HAP-1 (cell line): ENCODE results near the gene LRRC45.
"Not testable (repeated sequence)": the region's sequence is repeated elsewhere in the genome, so short reads cannot be mapped to it uniquely, and the experiment has no call there.

ENCODE experiments used
- DNase-seq, 2 experiments: peaks; one replicate each; pipeline ENCODE4 v3.0.0-alpha.2; 2016 to 2020; ENCODE audit warnings: low spot score in 2 of 2
- H3K27me3 ChIP-seq: fragments of 250-450 bp; sonication (Bioruptor Pico); 2 replicates; pipeline ENCODE4 v1.5.1; 2020; ENCODE audit warnings: low read depth, mild to moderate bottlenecking, moderate library complexity
- H3K36me3 ChIP-seq: fragments of 250-450 bp; sonication (Bioruptor Pico); replicated peaks from 2 replicates; pipeline ENCODE4 v1.5.1; 2020; ENCODE audit warnings: mild to moderate bottlenecking
- H3K4me1 ChIP-seq: fragments of 250-450 bp; sonication (Bioruptor Pico); 2 replicates; pipeline ENCODE4 v1.5.1; 2020; ENCODE audit warnings: mild to moderate bottlenecking
- H3K4me3 ChIP-seq: fragments of 250-450 bp; sonication (Bioruptor Pico); 2 replicates; pipeline ENCODE4 v1.5.1; 2020; ENCODE audit warnings: mild to moderate bottlenecking, moderate library complexity
- H3K9me3 ChIP-seq: fragments of 250-450 bp; sonication (Bioruptor Pico); 2 replicates; pipeline ENCODE4 v1.5.1; 2020; ENCODE audit warnings: mild to moderate bottlenecking, moderate library complexity
- in situ Hi-C: fragments of 300-500 bp; cut with MboI; formaldehyde crosslinking; loops from 3 replicates; pipeline ENCODE4 v1.14.3; 2020; ENCODE audit warnings: low sequenced_read_pairs, inconsistent platforms, mixed read lengths

Gene LRRC45

GRCh38 chr17:82035956-82036633, 13.0 kb downstream of the LRRC45 start:
- Histone ChIP-seq H3K9me3 (no peaks in the 10 kb centered on the region), H3K4me1 (peaks cover 7% of the 10 kb centered on the region), H3K27me3 (no peaks in the 10 kb centered on the region), H3K36me3 (peaks cover 29% of the 10 kb centered on the region), H3K4me3 (peak overlapping the region; percentile 84)
- in situ Hi-C loops = no loop called here
- DNase-seq = no peak

DNA sequence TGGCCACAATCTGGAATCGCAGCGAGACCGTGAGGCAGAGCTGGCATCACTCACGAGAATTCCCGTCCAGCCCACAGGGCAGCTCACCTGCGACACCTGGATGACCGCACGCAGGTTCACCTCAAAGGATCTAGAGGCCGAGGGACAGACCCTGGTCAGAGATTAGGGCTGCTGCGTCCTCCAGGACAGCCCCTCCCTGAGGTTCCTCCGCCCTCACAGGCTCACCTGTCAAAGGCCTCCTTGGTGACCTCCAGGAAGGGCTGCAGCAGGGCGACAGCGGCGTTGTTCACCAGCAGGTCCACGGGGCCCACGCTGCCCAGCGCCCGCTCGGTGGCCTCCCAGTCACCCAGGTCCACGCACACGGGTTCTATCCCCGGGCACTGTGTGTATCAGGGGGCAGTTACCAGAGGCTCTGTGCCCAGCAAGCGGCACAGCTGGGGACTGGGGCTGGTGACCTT, 13.6 kb downstream of the LRRC45 start:
- no peak for DNase-seq
- in situ Hi-C loops = no loop called here
- peak overlapping the region; percentile 84 for H3K4me3 ChIP-seq
- no peaks in the 10 kb centered on the region; the same call in 1 of the 2 replicates for H3K9me3 ChIP-seq
- H3K27me3 ChIP-seq = no peaks in the 10 kb centered on the region
- H3K36me3 ChIP-seq = peaks cover 29% of the 10 kb centered on the region
- H3K4me1 ChIP-seq = peaks cover 12% of the 10 kb centered on the region

DNA sequence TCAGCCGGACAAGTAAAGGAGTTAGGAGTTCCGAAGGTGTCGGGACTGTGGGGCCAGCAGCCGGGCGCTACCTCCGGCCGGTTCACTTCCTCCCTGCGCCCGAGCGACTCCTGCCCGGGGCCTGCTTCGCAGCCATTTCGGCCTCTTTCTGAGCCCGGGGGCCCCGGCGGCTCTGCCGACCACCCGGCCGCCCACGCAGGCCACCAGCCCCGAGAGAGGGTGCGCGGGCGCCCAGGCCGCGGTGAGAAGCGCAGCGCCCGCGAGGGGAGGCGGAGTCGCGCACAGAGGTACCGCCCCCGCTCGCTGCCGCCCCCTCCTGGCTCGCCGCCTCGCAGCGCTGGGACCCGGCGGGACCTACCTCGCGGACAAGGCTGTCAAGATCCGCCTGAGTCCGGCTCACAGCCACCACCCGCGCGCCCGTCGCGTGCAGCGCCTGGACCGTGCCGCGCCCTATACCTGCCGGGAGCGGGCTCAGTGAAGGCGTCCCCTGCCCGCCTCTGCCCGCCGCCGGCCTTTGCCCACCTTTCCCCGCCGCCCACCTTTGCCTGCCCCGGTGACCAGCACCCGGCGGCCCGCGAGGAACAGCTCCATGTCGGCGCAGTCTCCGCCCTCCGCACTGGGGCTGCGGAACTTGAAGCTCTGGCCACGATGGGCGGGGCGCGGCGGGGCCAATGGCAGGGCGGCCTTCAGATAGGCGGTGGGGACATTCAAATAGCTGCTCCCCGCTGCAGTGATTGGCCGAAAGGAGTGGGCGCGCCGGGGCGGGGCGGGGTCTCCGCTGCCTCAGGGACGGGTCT, 14.2 kb downstream of the LRRC45 start, which contains the start of gene DCXR:
Gene DCXR, minus strand, starts transcription at position 606 of the 797 bp plus-strand sequence. Its CDS starts 15 bp downstream, at position 591.
- peak within 1 kb of the TSS; percentile 84 for H3K4me3 ChIP-seq
- H3K4me1 ChIP-seq = peaks cover 12% of the 10 kb centered on the region
- in situ Hi-C loops = no loop called here
- peak; percentile 94 to 99 for DNase-seq
- no peaks in the 10 kb centered on the region for H3K27me3 ChIP-seq
- H3K9me3 ChIP-seq = no peaks in the 10 kb centered on the region; the same call in 1 of the 2 replicates
- H3K36me3 ChIP-seq = peaks cover 29% of the 10 kb centered on the region

DNA sequence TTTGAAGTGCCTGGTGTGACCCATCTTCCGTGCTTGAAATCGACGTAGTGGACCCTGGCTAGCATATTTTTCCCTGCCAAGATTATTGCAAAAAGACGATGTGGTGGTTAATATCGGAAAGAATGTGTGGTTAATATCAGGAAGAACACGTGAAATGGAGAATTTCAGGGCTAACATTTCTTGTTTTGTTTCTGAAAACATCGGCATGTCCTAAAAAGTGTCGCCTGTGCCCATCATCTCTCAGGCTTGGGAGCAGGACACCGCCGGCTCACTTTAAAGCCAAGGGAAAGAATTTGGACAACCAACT, 14.7 kb downstream of the LRRC45 start:
- H3K27me3 ChIP-seq = no peaks in the 10 kb centered on the region
- no peak for DNase-seq
- in situ Hi-C loops = no loop called here
- peaks cover 26% of the 10 kb centered on the region for H3K36me3 ChIP-seq
- H3K4me3 ChIP-seq = peak overlapping the region; percentile 84
- H3K9me3 ChIP-seq = no peaks in the 10 kb centered on the region; the same call in 1 of the 2 replicates
- H3K4me1 ChIP-seq = peaks cover 9% of the 10 kb centered on the region

DNA sequence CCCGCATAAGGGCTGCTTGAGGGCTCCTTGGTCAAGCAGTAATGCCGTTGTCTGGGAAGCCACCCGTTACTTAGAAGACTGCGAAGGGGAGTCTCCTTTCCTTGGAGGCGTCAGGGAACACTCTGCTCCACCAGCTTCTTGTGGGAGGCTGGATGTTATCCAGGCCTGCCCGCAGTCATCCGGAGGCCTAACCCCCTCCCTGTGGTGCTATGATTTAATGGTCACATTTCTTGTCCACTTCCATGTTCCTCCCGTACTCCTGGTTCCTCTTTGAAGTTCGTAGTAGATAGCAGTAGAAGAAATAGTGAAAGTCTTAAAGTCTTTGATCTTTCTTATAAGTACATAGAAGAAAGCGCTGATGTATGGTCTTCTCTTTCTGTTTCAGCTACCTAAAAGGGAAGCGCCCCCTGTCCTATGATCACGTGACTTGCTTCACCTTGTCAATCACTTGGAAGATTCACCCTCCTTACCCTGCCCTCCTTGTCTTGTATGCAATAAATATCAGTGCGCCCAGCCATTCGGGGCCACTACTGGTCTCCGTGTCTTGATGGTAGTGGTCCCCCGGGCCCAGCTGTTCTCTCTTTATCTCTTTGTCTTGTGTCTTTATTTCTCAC, 15.8 kb downstream of the LRRC45 start:
- H3K4me3 ChIP-seq, in situ Hi-C loops, H3K9me3 ChIP-seq, H3K27me3 ChIP-seq, DNase-seq, H3K4me1 ChIP-seq: not testable (repeated sequence)
- peaks cover 20% of the 10 kb centered on the region for H3K36me3 ChIP-seq

- Histone ChIP-seq H3K9me3 (no peaks in the 10 kb centered on the region; the same call in 1 of the 2 replicates), H3K36me3 (peaks cover 20% of the 10 kb centered on the region), H3K4me1 (peaks cover 8% of the 10 kb centered on the region), H3K4me3 (no peak overlapping the region), H3K27me3 (no peaks in the 10 kb centered on the region)
- no peak for DNase-seq
- in situ Hi-C loops = no loop called here
Measured at GRCh38 chr17:82039695-82040299, 16.7 kb downstream of the LRRC45 start.

DNA sequence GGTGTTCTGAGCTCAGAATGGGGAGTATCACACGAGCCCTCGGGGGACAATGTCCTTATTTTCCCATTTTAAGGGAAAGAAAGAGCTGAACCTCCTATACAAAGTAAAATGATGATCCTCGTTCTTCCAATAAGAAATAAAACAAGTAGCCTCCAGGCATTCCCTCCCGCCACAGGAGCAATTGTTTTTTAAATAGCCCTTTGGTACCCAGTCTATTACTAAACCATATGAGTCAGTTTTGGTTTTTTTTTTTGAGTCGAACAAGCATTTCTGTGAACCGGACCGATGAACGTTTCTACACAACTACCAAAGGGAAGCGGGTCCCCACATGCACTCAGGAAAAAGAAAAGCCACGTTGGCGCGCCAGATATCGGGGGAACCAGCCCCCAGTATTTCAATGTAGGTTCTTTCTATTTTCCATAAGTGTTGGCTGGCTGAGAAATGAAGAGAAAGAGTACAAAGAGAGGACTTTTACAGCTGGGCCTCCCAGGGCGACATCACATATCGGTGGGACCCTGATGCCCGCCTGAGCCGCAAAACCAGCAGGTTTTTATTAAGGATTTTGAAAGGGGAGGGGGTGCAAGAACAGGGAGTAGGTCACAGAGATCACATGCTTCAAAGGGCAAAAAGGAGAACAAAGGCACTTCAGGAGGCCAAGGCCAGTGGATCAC, 18.2 kb downstream of the LRRC45 start:
- Histone ChIP-seq H3K9me3 (no peaks in the 10 kb centered on the region; the same call in 1 of the 2 replicates), H3K27me3 (no peaks in the 10 kb centered on the region), H3K4me1 (peaks cover 8% of the 10 kb centered on the region), H3K36me3 (peaks cover 8% of the 10 kb centered on the region), H3K4me3 (no peak overlapping the region)
- peak; percentile 56 to 67 for DNase-seq
- in situ Hi-C loops = no loop called here

GRCh38 chr17:82042649-82043048, 19.5 kb downstream of the LRRC45 start:
- in situ Hi-C loops = no loop called here
- H3K4me3 ChIP-seq = no peak overlapping the region
- no peaks in the 10 kb centered on the region; the same call in 1 of the 2 replicates for H3K9me3 ChIP-seq
- no peaks in the 10 kb centered on the region for H3K27me3 ChIP-seq
- no peak for DNase-seq
- H3K36me3 ChIP-seq = no peaks in the 10 kb centered on the region
- H3K4me1 ChIP-seq = peaks cover 8% of the 10 kb centered on the region

- Histone ChIP-seq H3K4me3 (no peak overlapping the region), H3K4me1 (peaks cover 4% of the 10 kb centered on the region; the same call in 1 of the 2 replicates), H3K27me3 (no peaks in the 10 kb centered on the region), H3K9me3 (no peaks in the 10 kb centered on the region; the same call in 1 of the 2 replicates), H3K36me3 (no peaks in the 10 kb centered on the region; the same call in none of the 2 replicates)
- no peak for DNase-seq
- in situ Hi-C loops = no loop called here
Measured at GRCh38 chr17:82043507-82043906, 20.4 kb downstream of the LRRC45 start.

GRCh38 chr17:82045936-82046484, 22.9 kb downstream of the LRRC45 start:
- no peak overlapping the region for H3K4me3 ChIP-seq
- H3K4me1 ChIP-seq = peaks cover 7% of the 10 kb centered on the region; the same call in 1 of the 2 replicates
- no peaks in the 10 kb centered on the region; the same call in 1 of the 2 replicates for H3K9me3 ChIP-seq
- H3K27me3 ChIP-seq = no peaks in the 10 kb centered on the region
- in situ Hi-C loops = no loop called here
- no peak for DNase-seq
- peaks cover 7% of the 10 kb centered on the region for H3K36me3 ChIP-seq

DNA sequence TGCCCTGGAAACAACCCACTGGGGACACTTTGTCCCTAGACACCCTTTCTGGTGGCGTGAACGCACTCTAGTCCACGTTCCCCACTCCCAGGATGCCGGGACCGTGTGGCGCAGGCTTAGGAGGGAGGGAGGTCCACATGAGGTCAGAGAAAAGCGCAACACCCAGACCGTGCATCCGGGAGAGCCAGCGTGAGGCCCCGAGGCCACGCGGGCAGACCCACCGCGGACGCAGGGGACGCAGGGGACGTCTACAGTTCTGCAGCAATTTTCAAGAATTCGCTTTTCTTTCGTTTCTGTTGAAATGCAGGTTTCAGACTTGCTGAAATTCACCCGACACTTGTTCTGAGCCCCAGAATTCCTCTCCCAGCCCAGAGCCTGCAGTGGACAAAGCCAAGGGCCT, 23.8 kb downstream of the LRRC45 start:
- no peaks in the 10 kb centered on the region for H3K27me3 ChIP-seq
- no peak for DNase-seq
- in situ Hi-C loops = no loop called here
- H3K4me3 ChIP-seq = no peak overlapping the region
- peaks cover 7% of the 10 kb centered on the region for H3K36me3 ChIP-seq
- no peaks in the 10 kb centered on the region for H3K9me3 ChIP-seq
- peaks cover 3% of the 10 kb centered on the region; the same call in 1 of the 2 replicates for H3K4me1 ChIP-seq

GRCh38 chr17:82047379-82047778, 24.3 kb downstream of the LRRC45 start:
- H3K4me1 ChIP-seq = peaks cover 3% of the 10 kb centered on the region; the same call in 1 of the 2 replicates
- H3K9me3 ChIP-seq = no peaks in the 10 kb centered on the region
- H3K4me3 ChIP-seq = no peak overlapping the region
- in situ Hi-C loops = no loop called here
- DNase-seq = no peak
- no peaks in the 10 kb centered on the region for H3K27me3 ChIP-seq
- H3K36me3 ChIP-seq = peaks cover 7% of the 10 kb centered on the region
